ENCODE measurements around the gene USPL1.

The USPL1 gene

DNA sequence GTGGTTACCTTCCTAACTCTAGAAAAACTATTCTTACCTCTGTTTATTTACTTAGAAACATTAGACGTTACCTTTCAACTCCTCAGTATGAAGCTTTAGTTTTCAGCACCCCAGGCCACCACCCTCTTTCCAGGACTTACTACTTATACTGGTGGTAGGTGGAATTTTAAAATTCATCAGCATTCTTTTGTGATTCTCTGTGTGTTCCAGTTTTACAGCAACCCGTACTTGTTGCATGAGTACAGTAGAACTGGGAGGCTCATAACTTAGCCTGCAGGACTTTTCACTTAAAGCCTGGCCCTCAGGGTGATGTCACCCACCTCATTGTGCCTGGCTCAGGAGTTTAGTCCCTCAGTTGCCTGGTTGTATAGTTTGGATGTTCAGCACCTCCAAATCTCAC, 68.3 kb downstream of the USPL1 start:
- no peak for TF ChIP-seq CTCF (IDR thresholded peaks at IDR 0.05; ENCODE audit: control insufficient read depth, extremely low read depth, insufficient read depth)
- no peak overlapping the region for H3K4me3 ChIP-seq (ENCODE audit: low read depth, low read length)
- DNase-seq (ENCODE audit: low read depth), result no peak

DNA sequence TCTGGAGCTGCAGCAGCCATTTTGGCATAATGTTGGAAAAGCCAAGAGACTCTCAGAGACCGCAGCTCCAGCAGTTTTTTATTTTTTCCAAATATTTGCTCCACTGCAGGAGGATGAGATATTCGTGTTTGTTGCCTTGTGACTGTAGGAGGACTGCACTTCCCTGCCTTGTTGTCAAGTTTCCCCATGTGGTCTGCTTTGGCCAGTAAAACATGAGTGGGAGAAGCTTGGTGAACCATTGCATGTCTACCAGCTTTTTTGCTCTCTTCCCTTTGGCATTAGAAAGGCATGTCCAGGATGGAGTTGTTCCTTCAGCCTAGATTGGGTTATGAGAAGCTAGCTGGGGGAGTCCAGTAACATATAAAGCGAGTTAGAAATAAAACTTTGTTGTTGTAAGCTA, 69.9 kb downstream of the USPL1 start:
- TF ChIP-seq CTCF (IDR thresholded peaks at IDR 0.05; ENCODE audit: control insufficient read depth, extremely low read depth, insufficient read depth), result no peak
- no peak for DNase-seq (ENCODE audit: low read depth)
- H3K4me3 ChIP-seq (ENCODE audit: low read depth, low read length), result no peak overlapping the region

DNA sequence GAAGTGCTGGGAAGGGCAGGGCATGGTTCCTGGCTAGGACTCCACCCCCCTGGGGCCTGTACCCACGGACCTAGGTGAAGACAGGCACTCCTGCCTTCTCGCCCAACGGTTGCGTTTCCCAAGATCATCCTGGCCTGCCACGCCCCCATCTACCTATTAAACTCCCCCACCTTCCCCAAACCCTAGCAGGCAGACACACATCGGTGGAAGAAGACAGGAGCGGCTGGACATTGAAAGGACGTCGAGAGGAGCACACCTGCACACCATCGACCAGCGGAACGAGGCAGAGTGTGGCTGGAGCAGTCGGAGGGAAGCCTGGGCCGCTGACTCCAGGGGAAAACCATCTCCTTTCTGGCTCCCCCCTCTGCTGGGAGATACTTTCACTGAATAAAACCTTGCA, 72.0 kb downstream of the USPL1 start:
- no peak overlapping the region for H3K4me3 ChIP-seq (ENCODE audit: low read depth, low read length)
- no peak for DNase-seq (ENCODE audit: low read depth)
- TF ChIP-seq CTCF (IDR thresholded peaks at IDR 0.05; ENCODE audit: control insufficient read depth, extremely low read depth, insufficient read depth), result no peak

GRCh38 chr13:30690282-30691188, 72.8 kb downstream of the USPL1 start:
- DNase-seq (ENCODE audit: low read depth), result no peak
- peak overlapping the region; percentile 42 for H3K4me3 ChIP-seq (ENCODE audit: low read depth, low read length)
- no peak for TF ChIP-seq CTCF (IDR thresholded peaks at IDR 0.05; ENCODE audit: control insufficient read depth, extremely low read depth, insufficient read depth)

GRCh38 chr13:30692113-30692512, 74.4 kb downstream of the USPL1 start:
- no peak for DNase-seq (ENCODE audit: low read depth)
- TF ChIP-seq CTCF (IDR thresholded peaks at IDR 0.05; ENCODE audit: control insufficient read depth, extremely low read depth, insufficient read depth), result no peak
- H3K4me3 ChIP-seq (ENCODE audit: low read depth, low read length), result no peak overlapping the region

DNA sequence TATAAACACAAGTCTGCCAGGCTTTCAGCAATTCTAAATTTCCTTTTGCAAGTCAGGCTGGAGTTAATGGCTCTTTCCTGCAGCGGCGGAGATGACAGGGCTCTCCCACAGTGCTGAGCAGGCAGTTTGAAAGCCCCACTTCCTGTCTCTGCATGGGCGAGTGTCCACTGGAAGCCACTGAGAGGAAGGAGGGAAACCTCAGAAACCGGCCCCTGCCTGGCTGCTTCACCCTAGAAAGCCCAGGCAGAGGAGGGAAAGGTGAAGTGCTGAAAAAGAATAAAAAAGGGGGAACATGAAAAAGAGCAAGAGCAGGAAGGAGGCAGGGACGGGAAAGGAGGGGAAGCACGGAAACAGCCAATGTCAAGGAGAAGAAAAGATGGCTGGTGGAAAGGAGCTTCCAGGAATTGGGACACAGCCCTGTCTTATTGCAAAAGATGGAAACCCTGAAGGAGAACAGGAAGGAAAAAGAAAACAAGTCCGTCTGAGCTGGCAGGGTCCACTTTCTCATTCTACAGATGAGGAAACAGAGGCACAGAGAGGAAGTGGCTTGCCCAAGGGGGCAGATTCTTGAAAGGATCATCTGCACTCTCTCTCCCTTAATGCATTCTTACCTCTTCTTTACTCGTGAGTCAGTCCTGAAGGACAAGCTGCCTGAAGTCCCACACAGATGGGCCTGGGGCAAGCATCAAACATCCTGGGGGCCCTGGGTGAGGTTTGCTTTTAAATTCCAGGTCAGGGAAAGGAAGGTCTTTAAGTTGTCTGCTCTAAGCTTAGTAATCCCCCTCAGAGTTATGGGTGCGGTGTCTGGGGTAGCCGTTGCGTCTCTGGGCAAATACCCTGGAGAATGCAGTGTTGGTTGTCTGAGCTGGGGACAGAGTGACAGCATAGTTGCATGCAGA, 78.8 kb downstream of the USPL1 start:
- H3K4me3 ChIP-seq (ENCODE audit: low read depth, low read length), result no peak overlapping the region
- TF ChIP-seq CTCF (IDR thresholded peaks at IDR 0.05; ENCODE audit: control insufficient read depth, extremely low read depth, insufficient read depth), result no peak
- DNase-seq (ENCODE audit: low read depth), result no peak

All from LNCaP clone FGC (cell line).